ENCODE data around the gene CTTNBP2NL.

CTTNBP2NL gene

DNA sequence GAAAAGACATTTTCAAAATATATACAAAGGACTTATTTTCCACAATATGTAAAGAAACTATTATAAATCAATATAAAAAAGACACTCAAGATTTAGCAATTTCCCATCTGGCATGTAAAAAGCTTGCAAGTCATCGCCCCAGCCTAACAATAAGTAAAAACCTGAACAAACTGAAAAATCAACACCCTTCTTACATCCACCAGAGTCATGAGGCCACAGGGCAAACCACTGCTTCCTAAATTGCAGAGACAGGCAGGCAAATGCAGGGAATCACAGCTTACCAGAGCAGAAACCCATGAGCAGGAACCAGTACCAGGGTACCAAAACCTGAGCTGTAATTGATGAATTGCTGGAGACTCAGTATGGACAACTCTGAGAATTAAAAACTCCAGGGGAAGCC is 96.1 kb downstream of the CTTNBP2NL start:
- H3K18ac ChIP-seq (ENCODE audit: low read length): no peak overlapping the region
- no peak overlapping the region for H2AFZ ChIP-seq (ENCODE audit: insufficient read depth, low read length, poor library complexity)
- H4K12ac ChIP-seq (ENCODE audit: low read depth, low read length): no peak overlapping the region
- H3K4ac ChIP-seq (ENCODE audit: low read depth, low read length): no peak overlapping the region
- no CpG with 5 or more reads among the region's 1 CpG for WGBS (ENCODE audit: extremely low coverage, insufficient coverage, insufficient read length)
- no peaks in the 10 kb centered on the region for H3K79me1 ChIP-seq (ENCODE audit: low read length)
- no peak overlapping the region for H3K4me2 ChIP-seq (ENCODE audit: low read length)
- H4K8ac ChIP-seq (ENCODE audit: low read depth, low read length): no peak overlapping the region
- H3K27me3 ChIP-seq (ENCODE audit: insufficient read depth, low read length): no peaks in the 10 kb centered on the region
- no peak for DNase-seq
- H2BK5ac ChIP-seq (ENCODE audit: low read depth, low read length, poor library complexity): no peak overlapping the region
- H2AK5ac ChIP-seq (ENCODE audit: low read length): no peak overlapping the region
- H3K9me3 ChIP-seq (ENCODE audit: insufficient read depth, low read depth, low read length): no peaks in the 10 kb centered on the region
- no peak overlapping the region for H3K23ac ChIP-seq (ENCODE audit: low read length)
- H2BK12ac ChIP-seq (ENCODE audit: low read length): no peak overlapping the region
- H3K4me3 ChIP-seq (ENCODE audit: low read depth, low read length): no peak overlapping the region
- H3K9ac ChIP-seq (ENCODE audit: low read length): no peak overlapping the region
- no peak overlapping the region for H3K14ac ChIP-seq (ENCODE audit: low read length)
- H3K79me2 ChIP-seq (ENCODE audit: control insufficient read depth, insufficient read depth, low read length, poor library complexity): no peaks in the 10 kb centered on the region
- H4K91ac ChIP-seq (ENCODE audit: low read depth, low read length): no peak overlapping the region
- no peak overlapping the region for H3K27ac ChIP-seq (ENCODE audit: low read depth, low read length)
- no peak overlapping the region for H2BK120ac ChIP-seq (ENCODE audit: insufficient read depth, low read length, poor library complexity)
- H3K36me3 ChIP-seq (ENCODE audit: control insufficient read depth in 1 of 2, insufficient read depth in 2 of 2, low read length in 2 of 2): no peaks in the 10 kb centered on the region
- H3K4me1 ChIP-seq (ENCODE audit: control insufficient read depth in 1 of 2, insufficient read depth in 2 of 2, low read length in 2 of 2): no peaks in the 10 kb centered on the region

DNA sequence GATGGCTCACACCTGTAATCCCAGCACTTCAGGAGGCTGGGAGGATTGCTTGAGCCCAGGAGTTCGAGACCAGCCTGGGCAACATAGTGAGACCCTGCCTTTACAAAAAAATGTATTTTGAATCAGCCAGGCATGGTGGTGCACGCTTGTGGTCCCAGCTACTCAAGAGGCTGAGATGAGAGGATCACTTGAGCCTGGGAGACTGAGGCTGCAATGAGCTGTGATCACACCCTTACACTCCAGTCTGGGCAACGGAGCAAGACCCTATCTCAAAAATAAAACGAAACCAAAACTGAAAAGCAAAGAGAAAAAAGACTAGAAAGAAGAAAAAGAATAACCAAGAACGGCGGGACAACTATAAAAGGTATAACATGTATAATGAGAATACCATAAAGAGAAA is 97.3 kb downstream of the CTTNBP2NL start:
- Histone ChIP-seq H3K9me3 (ENCODE audit: insufficient read depth, low read depth, low read length) (no peaks in the 10 kb centered on the region), H3K14ac (ENCODE audit: low read length) (no peak overlapping the region), H3K18ac (ENCODE audit: low read length) (no peak overlapping the region), H3K4me2 (ENCODE audit: low read length) (no peak overlapping the region), H3K79me2 (ENCODE audit: control insufficient read depth, insufficient read depth, low read length, poor library complexity) (no peaks in the 10 kb centered on the region), H2AK5ac (ENCODE audit: low read length) (no peak overlapping the region), H3K23ac (ENCODE audit: low read length) (no peak overlapping the region), H3K36me3 (ENCODE audit: control insufficient read depth in 1 of 2, insufficient read depth in 2 of 2, low read length in 2 of 2) (no peaks in the 10 kb centered on the region), H3K4me3 (ENCODE audit: low read depth, low read length) (no peak overlapping the region), H3K4ac (ENCODE audit: low read depth, low read length) (no peak overlapping the region), H4K8ac (ENCODE audit: low read depth, low read length) (no peak overlapping the region), H4K12ac (ENCODE audit: low read depth, low read length) (no peak overlapping the region), H4K91ac (ENCODE audit: low read depth, low read length) (no peak overlapping the region), H2BK12ac (ENCODE audit: low read length) (no peak overlapping the region), H3K27ac (ENCODE audit: low read depth, low read length) (no peak overlapping the region), H3K4me1 (ENCODE audit: control insufficient read depth in 1 of 2, insufficient read depth in 2 of 2, low read length in 2 of 2) (no peaks in the 10 kb centered on the region), H2BK5ac (ENCODE audit: low read depth, low read length, poor library complexity) (no peak overlapping the region), H3K27me3 (ENCODE audit: insufficient read depth, low read length) (no peaks in the 10 kb centered on the region), H2AFZ (ENCODE audit: insufficient read depth, low read length, poor library complexity) (no peak overlapping the region), H3K9ac (ENCODE audit: low read length) (no peak overlapping the region), H2BK120ac (ENCODE audit: insufficient read depth, low read length, poor library complexity) (no peak overlapping the region), H3K79me1 (ENCODE audit: low read length) (no peaks in the 10 kb centered on the region)
- no CpG with 5 or more reads among the region's 6 CpGs for WGBS (ENCODE audit: extremely low coverage, insufficient coverage, insufficient read length)
- DNase-seq: no peak

DNA sequence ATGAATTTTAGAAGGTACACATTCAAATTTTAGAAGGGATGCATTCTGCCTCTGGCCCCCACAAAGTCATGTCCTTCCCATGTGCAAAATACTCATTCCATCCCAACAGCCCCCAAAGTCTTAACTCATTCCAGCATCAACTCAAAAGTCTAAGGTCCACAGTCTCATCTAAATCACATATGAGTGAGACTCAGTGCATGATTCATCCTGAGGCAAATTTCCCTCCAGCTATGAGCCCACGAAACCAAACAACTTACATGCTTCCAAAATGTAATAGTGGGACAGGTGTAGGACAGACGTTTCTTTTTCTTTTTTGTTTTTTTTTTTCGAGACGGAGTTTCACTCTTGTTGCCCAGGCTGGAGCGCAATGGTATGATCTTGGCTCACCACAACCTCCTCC is 100.3 kb downstream of the CTTNBP2NL start:
- Histone ChIP-seq H4K91ac (ENCODE audit: low read depth, low read length) (no peak overlapping the region), H4K8ac (ENCODE audit: low read depth, low read length) (no peak overlapping the region), H3K27me3 (ENCODE audit: insufficient read depth, low read length) (no peaks in the 10 kb centered on the region), H3K18ac (ENCODE audit: low read length) (no peak overlapping the region), H3K14ac (ENCODE audit: low read length) (no peak overlapping the region), H2BK5ac (ENCODE audit: low read depth, low read length, poor library complexity) (no peak overlapping the region), H3K79me1 (ENCODE audit: low read length) (no peaks in the 10 kb centered on the region), H3K23ac (ENCODE audit: low read length) (no peak overlapping the region), H3K4me3 (ENCODE audit: low read depth, low read length) (no peak overlapping the region), H3K4me1 (ENCODE audit: control insufficient read depth in 1 of 2, insufficient read depth in 2 of 2, low read length in 2 of 2) (no peaks in the 10 kb centered on the region), H3K36me3 (ENCODE audit: control insufficient read depth in 1 of 2, insufficient read depth in 2 of 2, low read length in 2 of 2) (no peaks in the 10 kb centered on the region), H3K27ac (ENCODE audit: low read depth, low read length) (no peak overlapping the region), H3K9ac (ENCODE audit: low read length) (no peak overlapping the region), H2BK120ac (ENCODE audit: insufficient read depth, low read length, poor library complexity) (no peak overlapping the region), H3K9me3 (ENCODE audit: insufficient read depth, low read depth, low read length) (no peaks in the 10 kb centered on the region), H3K4ac (ENCODE audit: low read depth, low read length) (no peak overlapping the region), H4K12ac (ENCODE audit: low read depth, low read length) (no peak overlapping the region), H2AK5ac (ENCODE audit: low read length) (no peak overlapping the region), H2AFZ (ENCODE audit: insufficient read depth, low read length, poor library complexity) (no peak overlapping the region), H3K79me2 (ENCODE audit: control insufficient read depth, insufficient read depth, low read length, poor library complexity) (no peaks in the 10 kb centered on the region), H3K4me2 (ENCODE audit: low read length) (no peak overlapping the region), H2BK12ac (ENCODE audit: low read length) (no peak overlapping the region)
- DNase-seq: no peak
- WGBS (ENCODE audit: extremely low coverage, insufficient coverage, insufficient read length): no CpG with 5 or more reads among the region's 5 CpGs

DNA sequence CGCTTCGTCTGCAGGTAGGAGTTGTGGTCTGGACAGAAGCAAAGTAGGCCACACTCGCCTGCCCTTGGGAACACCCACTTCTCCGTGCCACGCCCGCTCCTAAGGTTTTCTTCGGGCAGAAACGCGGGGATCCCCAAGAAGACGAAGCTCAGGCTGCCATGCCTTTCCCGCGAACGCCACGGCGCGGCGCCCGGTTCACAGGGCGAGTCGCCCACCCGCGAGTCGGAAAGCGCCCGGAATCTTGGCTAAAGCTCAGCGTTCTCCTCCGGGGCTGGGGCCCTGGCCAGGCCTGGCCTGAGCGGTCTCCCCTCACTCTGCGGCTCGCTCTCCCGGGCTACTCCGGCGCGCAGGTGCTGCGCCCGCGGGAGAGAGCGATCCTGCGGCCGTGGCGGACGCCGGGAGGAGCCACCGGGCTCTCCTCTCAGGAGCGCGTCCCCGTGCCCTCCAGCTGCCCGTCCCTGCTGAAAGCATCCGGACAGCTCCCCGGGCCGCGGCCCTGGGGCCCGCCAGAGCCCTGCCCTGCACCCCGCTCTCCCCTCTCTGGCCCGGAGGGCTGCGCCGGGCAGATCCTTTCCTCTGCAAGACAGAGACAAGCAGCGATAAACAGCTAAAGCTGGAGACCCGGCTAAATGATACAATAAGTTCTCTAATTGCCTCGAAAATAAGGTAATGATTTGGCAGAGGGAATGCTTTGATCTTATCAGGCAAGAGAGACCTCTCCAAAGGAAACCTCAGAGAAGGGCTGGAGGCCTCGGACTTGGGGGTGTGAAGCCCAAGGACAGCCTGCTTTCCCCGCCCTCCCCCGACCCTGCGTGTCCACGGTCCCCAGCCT is 106.0 kb downstream of the CTTNBP2NL start:
- Histone ChIP-seq H3K9me3 (ENCODE audit: insufficient read depth, low read depth, low read length) (no peaks in the 10 kb centered on the region), H3K14ac (ENCODE audit: low read length) (no peak overlapping the region), H2AK5ac (ENCODE audit: low read length) (no peak overlapping the region), H3K4me3 (ENCODE audit: low read depth, low read length) (peak overlapping the region; percentile 56), H4K8ac (ENCODE audit: low read depth, low read length) (no peak overlapping the region), H3K4me2 (ENCODE audit: low read length) (peak overlapping the region; percentile 85), H3K27me3 (ENCODE audit: insufficient read depth, low read length) (peaks cover 16% of the 10 kb centered on the region), H2BK120ac (ENCODE audit: insufficient read depth, low read length, poor library complexity) (no peak overlapping the region), H3K4me1 (ENCODE audit: control insufficient read depth in 1 of 2, insufficient read depth in 2 of 2, low read length in 2 of 2) (peaks cover 3 to 5% of the 10 kb centered on the region in 2 experiments), H3K36me3 (ENCODE audit: control insufficient read depth in 1 of 2, insufficient read depth in 2 of 2, low read length in 2 of 2) (no peaks in the 10 kb centered on the region), H3K27ac (ENCODE audit: low read depth, low read length) (no peak overlapping the region), H4K91ac (ENCODE audit: low read depth, low read length) (no peak overlapping the region), H3K4ac (ENCODE audit: low read depth, low read length) (no peak overlapping the region), H3K79me2 (ENCODE audit: control insufficient read depth, insufficient read depth, low read length, poor library complexity) (no peaks in the 10 kb centered on the region), H3K23ac (ENCODE audit: low read length) (no peak overlapping the region), H2AFZ (ENCODE audit: insufficient read depth, low read length, poor library complexity) (no peak overlapping the region), H2BK12ac (ENCODE audit: low read length) (no peak overlapping the region), H3K9ac (ENCODE audit: low read length) (no peak overlapping the region), H2BK5ac (ENCODE audit: low read depth, low read length, poor library complexity) (no peak overlapping the region), H3K18ac (ENCODE audit: low read length) (no peak overlapping the region), H4K12ac (ENCODE audit: low read depth, low read length) (no peak overlapping the region), H3K79me1 (ENCODE audit: low read length) (no peaks in the 10 kb centered on the region)
- WGBS (ENCODE audit: extremely low coverage, insufficient coverage, insufficient read length): no CpG with 5 or more reads among the region's 65 CpGs
- peak in 1 of 2 donors; percentile 49 for DNase-seq

Data from trophoblast cell (in vitro differentiated cells and primary cell).